K562 (cell line): ENCODE measurements around the gene FKRP. TPM values are rescaled to one million over a fixed set of nuclear protein-coding genes. Genes with fewer than 3 reads are reported as not detected.
A peak's percentile ranks its signal among the peaks of the same experiment; 100 is the strongest.
"Not testable (repeated sequence)": the region's sequence is repeated elsewhere in the genome, so short reads cannot be mapped to it uniquely, and the experiment has no call there.

ENCODE experiments used
- ATAC-seq: fragments of 200-7000 bp; cut with Tn5 transposase; 3 replicates; pipeline ENCODE4 v1.9.1; 2020; ENCODE audit warnings: moderate library complexity
- BruUV-seq: library from RNA; stranded (reverse); fragments of 400-500 nt; replicated peaks from 2 replicates; lab custom pipeline; 2021; lab: Mats Ljungman, UMichigan
- CTCF ChIA-PET: fragments of 300-600 bp; formaldehyde crosslinking; extraction: SDS; loops from one replicate; lab custom pipeline; 2021; ENCODE audit warnings: low intra/inter-chr PET ratio; lab: Yijun Ruan, JAX
- POLR2A ChIA-PET: fragments of 300-600, 350-650 bp; sonication (Branson Sonifier 250); formaldehyde crosslinking; extraction: SDS; loops from one replicate; lab custom pipeline; 2021; ENCODE audit warnings: antibody characterized with exemption, inconsistent platforms; lab: Yijun Ruan, JAX
- DNase-seq, 4 experiments: peaks; one replicate each; pipeline versions ENCODE4 v3.0.0 to v3.0.0-alpha.2; 2011 to 2018; ENCODE audit warnings: low spot score in 3 of 4, mixed read lengths in 3 of 4; ENCODE audit errors: extremely low read depth in 1 of 4
- FAIRE-seq: peaks from 2 replicates; lab custom pipeline; 2011; peaks lifted over from hg19 to GRCh38; lab: Jason Lieb, UNC
- H2AFZ ChIP-seq: 2 replicates; pipeline ENCODE4 v1.6.0; 2011; ENCODE audit warnings: low read depth, low read length, control low read depth, inconsistent platforms
- H3K27ac ChIP-seq: fragments of 200-600 bp; 3 replicates; pipeline ENCODE4 v1.8.0; 2011; ENCODE audit warnings: low read depth, mild to moderate bottlenecking, control low read depth, inconsistent platforms, low read length, moderate library complexity, mixed read lengths; ENCODE audit errors: extremely low read depth
- H3K27me3 ChIP-seq, 2 experiments: fragments of 300-600 bp in 1 of 2; 2 replicates in 1 of 2; 3 replicates in 1 of 2; pipeline versions ENCODE4 v1.6.0 to v1.8.0; 2011; ENCODE audit warnings: inconsistent platforms in 2 of 2, low read length in 2 of 2, mild to moderate bottlenecking in 1 of 2, mixed read lengths in 1 of 2, moderate library complexity in 1 of 2; ENCODE audit not compliant: control insufficient read depth in 2 of 2, insufficient read depth in 2 of 2
- H3K36me3 ChIP-seq: fragments of 300-600 bp; 3 replicates; pipeline ENCODE4 v1.8.0; 2011; ENCODE audit warnings: mild to moderate bottlenecking, low read length, inconsistent platforms; ENCODE audit not compliant: control insufficient read depth, insufficient read depth
- H3K4me1 ChIP-seq, 2 experiments: fragments of 200-600 bp in 1 of 2; replicated peaks in 1 of 2; 2 replicates in 1 of 2; 3 replicates in 1 of 2; pipeline versions ENCODE4 v1.5.1 to v1.8.0; 2011; ENCODE audit warnings: inconsistent platforms in 2 of 2, low read length in 2 of 2, mild to moderate bottlenecking in 1 of 2, mixed read lengths in 1 of 2, moderate library complexity in 1 of 2; ENCODE audit not compliant: control insufficient read depth in 2 of 2, insufficient read depth in 2 of 2
- H3K4me2 ChIP-seq: 2 replicates; pipeline ENCODE4 v1.6.1; 2011; ENCODE audit warnings: low read length, control low read depth, inconsistent platforms, mixed read lengths; ENCODE audit not compliant: insufficient read depth
- H3K4me3 ChIP-seq: fragments of 200-600 bp; sonication (generic), shearing (Covaris generic); 2 replicates; pipeline ENCODE4 v1.5.1; 2016; ENCODE audit warnings: control low read depth, inconsistent platforms
- H3K79me2 ChIP-seq: fragments of 200-600 bp; 3 replicates; pipeline ENCODE4 v1.8.0; 2011; ENCODE audit warnings: low read length, inconsistent platforms; ENCODE audit not compliant: control insufficient read depth, insufficient read depth
- H3K9ac ChIP-seq, 2 experiments: 2 replicates each; pipeline versions ENCODE4 v1.6.0 to v1.6.1; 2011; ENCODE audit warnings: low read depth in 2 of 2, low read length in 2 of 2, control low read depth in 1 of 2, inconsistent platforms in 1 of 2, mild to moderate bottlenecking in 1 of 2, mixed read lengths in 1 of 2; ENCODE audit not compliant: insufficient read depth in 1 of 2
- H3K9me1 ChIP-seq: one replicate; pipeline ENCODE4 v1.6.0; 2011; ENCODE audit warnings: inconsistent platforms, mild to moderate bottlenecking, low read length, moderate library complexity; ENCODE audit not compliant: control insufficient read depth, insufficient read depth
- H3K9me3 ChIP-seq: replicated peaks from 2 replicates; pipeline ENCODE4 v1.5.1; 2011; ENCODE audit warnings: low read depth, low read length, inconsistent platforms; ENCODE audit not compliant: control insufficient read depth, insufficient read depth
- H4K20me1 ChIP-seq: replicated peaks from 2 replicates; pipeline ENCODE4 v1.6.1; 2011; ENCODE audit warnings: low read length, inconsistent platforms, mixed read lengths; ENCODE audit not compliant: control insufficient read depth, insufficient read depth
- LCOR ChIP-seq: sonication (generic); formaldehyde crosslinking; IDR thresholded peaks from 2 replicates; pipeline ENCODE4 v1.8.0; 2022; ENCODE audit warnings: mild to moderate bottlenecking, missing genetic modification reagents
- POLR2G ChIP-seq: fragments of 200-400 bp; formaldehyde crosslinking; IDR thresholded peaks from 2 replicates; pipeline ENCODE4 v1.6.1; 2017; ENCODE audit warnings: low read depth, mild to moderate bottlenecking, antibody characterized with exemption, low read length, moderate library complexity
- RBM22 ChIP-seq: fragments of 200-400 bp; formaldehyde crosslinking; IDR thresholded peaks from 2 replicates; pipeline ENCODE4 v1.6.1; 2018; ENCODE audit warnings: low read length, low read depth; ENCODE audit not compliant: poor library complexity, severe bottlenecking
- ZNF24 ChIP-seq: fragments of 450-650 bp; IDR thresholded peaks from 2 replicates; pipeline ENCODE4 v1.6.1; 2016
- ZNF41 ChIP-seq: fragments of 250-450 bp; sonication (Bioruptor Pico); conservative IDR thresholded peaks from 2 replicates; pipeline ENCODE4 v1.4.0; 2020; ENCODE audit warnings: mild to moderate bottlenecking
- ZNF79 ChIP-seq: fragments of 250-450 bp; sonication (Bioruptor Pico); IDR thresholded peaks from 2 replicates; pipeline ENCODE4 v1.4.0; 2020; ENCODE audit warnings: low read depth, mild to moderate bottlenecking, moderate library complexity
- WGBS: fragments of 100-300 bp; shearing (Covaris generic); methylation state at CpG from one replicate; pipeline ENCODE4 v1.1.6; 2016; ENCODE audit warnings: low coverage, mixed read lengths; ENCODE audit not compliant: insufficient coverage; ENCODE audit errors: missing lambda C conversion rate; 5-methylcytosine and 5-hydroxymethylcytosine counted together
- in situ Hi-C: fragments of 300-500 bp; cut with MboI; formaldehyde crosslinking; loops from 4 replicates; pipeline ENCODE4 v1.15.0; 2018; ENCODE audit warnings: inconsistent platforms, mixed read lengths
- intact Hi-C: fragments of 100-400 bp; cut with micrococcal nuclease; formaldehyde crosslinking; loops from 2 replicates; pipeline ENCODE4 v1.14.2; 2022
- polyA plus RNA-seq, 8 experiments: library from polyadenylated mRNA; depleted of rRNA in 4 of 8; stranded (reverse) in 5 of 8; unstranded in 3 of 8; fragments of >200 nt; fragmentation: Nextera tagmentation in 2 of 8; fragmentation: Illumina TruSeq in 1 of 8; extraction: Ambion mirVana in 2 of 8; extraction: Trizol in 1 of 8; gene quantifications; 2 replicates each; pipeline versions ENCODE4 v1.2.1 to v1.2.3, GENCODE V29; 2011 to 2014; ENCODE audit warnings: inconsistent platforms in 1 of 8, missing spikeins in 1 of 8
- total RNA-seq, 7 experiments: library from RNA; depleted of rRNA in 6 of 7; stranded (reverse); fragments of >200 nt in 6 of 7; fragmentation: Illumina TruSeq in 2 of 7; extraction: Trizol in 2 of 7; gene quantifications; 2 replicates each; pipeline versions ENCODE4 v1.2.1 to v1.2.3, GENCODE V29; 2011 to 2021; ENCODE audit warnings: low replicate concordance in 1 of 7
- TF ChIP-seq, protein P1 (sequence below): sonication (generic); formaldehyde crosslinking; IDR thresholded peaks from 2 replicates; pipeline ENCODE4 v1.9.0; 2022; ENCODE audit warnings: mild to moderate bottlenecking, missing genetic modification reagents

The FKRP gene
- total and polyA plus RNA-seq, 9 of the 15 experiments (the other 6 are each of a cell fraction or from before 2014, with no cell fraction given), result 0.68 to 16.1 (median 6.5) TPM

GRCh38 chr19:46768746-46769145 lies 22.9 kb downstream of the FKRP start:
- BruUV-seq, H3K4me1 ChIP-seq, H3K4me2 ChIP-seq, intact Hi-C loops, H3K9ac ChIP-seq, H3K4me3 ChIP-seq, H4K20me1 ChIP-seq, H3K27ac ChIP-seq, DNase-seq, FAIRE-seq, CTCF ChIA-PET, H2AFZ ChIP-seq, H3K79me2 ChIP-seq, H3K9me3 ChIP-seq, H3K27me3 ChIP-seq, ATAC-seq, H3K36me3 ChIP-seq, H3K9me1 ChIP-seq: not testable (repeated sequence)
- 7% methylated on average over 4 of the region's 4 CpGs for WGBS
- in situ Hi-C loops, result loop anchor here (5.0 kb wide), 1 partner anchor 74 kb away; no protein-coding TSS in a partner anchor
- POLR2A ChIA-PET, result interaction anchor here (1.1 to 2.7 kb wide), 3 partner anchors 8 to 18 kb away, joined by 3 to 17 read pairs (median 12); no protein-coding TSS in a partner anchor

DNA sequence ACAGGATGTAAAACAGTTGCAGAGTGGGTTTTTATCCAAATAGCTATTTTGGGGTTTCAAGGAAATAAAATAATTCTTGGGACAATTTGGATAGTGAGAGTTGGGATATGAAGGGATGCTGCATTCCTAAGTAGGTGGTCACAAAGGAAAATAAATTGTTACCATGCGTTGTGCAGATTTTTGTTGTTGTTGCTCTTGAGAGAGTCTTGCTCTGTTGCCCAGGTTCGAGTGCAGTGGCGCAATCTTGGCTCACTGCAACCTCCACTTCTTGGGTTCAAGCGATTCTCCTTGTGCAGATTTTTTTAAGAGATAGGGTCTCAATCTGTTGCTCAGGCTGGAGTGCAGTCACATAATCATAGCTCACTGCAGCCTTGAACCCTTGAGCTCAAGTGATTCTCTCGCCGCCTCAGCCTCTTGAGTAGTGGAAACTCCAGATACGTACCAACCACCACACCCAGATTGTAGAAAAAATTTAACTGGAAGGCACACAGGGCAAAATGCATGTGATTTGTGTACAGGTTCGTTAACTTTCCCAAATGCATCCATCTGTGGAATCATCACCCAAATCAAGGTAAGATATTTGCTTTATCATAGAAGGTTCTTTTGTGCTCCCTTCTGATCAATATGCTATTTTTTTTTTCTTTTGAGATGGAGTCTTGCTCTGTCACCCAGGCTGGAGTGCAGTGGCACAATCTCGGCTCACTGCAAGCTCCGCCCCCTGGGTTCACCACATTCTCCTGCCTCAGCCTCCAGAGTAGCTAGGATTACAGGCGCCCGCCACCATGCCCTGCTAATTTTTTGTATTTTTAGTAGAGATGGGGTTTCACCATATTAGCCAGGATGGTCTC lies 26.5 kb downstream of the FKRP start:
- ChIA-PET POLR2A (interaction anchor here (0.6 to 3.3 kb wide), 11 partner anchors 8 to 620 kb away, joined by 3 to 50 read pairs (median 4); partner anchors contain the start of gene SLC1A5), CTCF (no interaction called here)
- Histone ChIP-seq H3K4me1 (peaks cover 0 to 14% of the 10 kb centered on the region in 2 experiments; a peak in 3 of 5 replicates), H3K79me2 (peaks cover 5% of the 10 kb centered on the region; the same call in 1 of the 3 replicates), H3K9ac (no peak overlapping the region), H2AFZ (no peak overlapping the region), H3K9me1 (no peaks in the 10 kb centered on the region), H3K27me3 (no peaks in the 10 kb centered on the region), H3K4me2 (no peak overlapping the region), H3K9me3 (no peaks in the 10 kb centered on the region), H3K36me3 (peaks cover 29% of the 10 kb centered on the region), H4K20me1 (peaks cover 21% of the 10 kb centered on the region), H3K4me3 (no peak overlapping the region), H3K27ac (no peak overlapping the region)
- FAIRE-seq (peak; percentile 23), ATAC-seq (no peak), DNase-seq (no peak)
- in situ Hi-C loops, result no loop called here
- BruUV-seq, result no TSS peak
- WGBS, result 30% methylated on average over 11 of the region's 12 CpGs
- intact Hi-C loops, result no loop called here
- TF ChIP-seq LCOR (CRISPR knock-in tag) (no peak), ZNF24 (no peak), ZNF41 (CRISPR knock-in tag) (no peak), ZNF79 (CRISPR knock-in tag) (no peak), RBM22 (peak; percentile 72), POLR2G (peak; percentile 56)
- TF ChIP-seq, protein P1, sequence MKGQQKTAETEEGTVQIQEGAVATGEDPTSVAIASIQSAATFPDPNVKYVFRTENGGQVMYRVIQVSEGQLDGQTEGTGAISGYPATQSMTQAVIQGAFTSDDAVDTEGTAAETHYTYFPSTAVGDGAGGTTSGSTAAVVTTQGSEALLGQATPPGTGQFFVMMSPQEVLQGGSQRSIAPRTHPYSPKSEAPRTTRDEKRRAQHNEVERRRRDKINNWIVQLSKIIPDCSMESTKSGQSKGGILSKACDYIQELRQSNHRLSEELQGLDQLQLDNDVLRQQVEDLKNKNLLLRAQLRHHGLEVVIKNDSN (CRISPR knock-in tag), result no peak
